Upper lobe of left lung (tissue), 6 donors: ENCODE data around the gene GRM3. TPM values are rescaled to one million over a fixed set of nuclear protein-coding genes. Genes with fewer than 3 reads are reported as not detected.

Experiments used
- ATAC-seq, 2 donors: fragments of 200-7000 bp; cut with Tn5 transposase; one replicate each; pipeline ENCODE4 v1.9.1; 2022; ENCODE audit warnings: mild to moderate bottlenecking in 2 of 2, moderate library complexity in 2 of 2; ENCODE audit not compliant: low FRiP score in 2 of 2
- DNase-seq, 2 donors: peaks; one replicate each; pipeline ENCODE4 v3.0.0-alpha.2; 2019 to 2020
- H3K27ac ChIP-seq, 4 donors: fragments of 200-600 bp; sonication (generic); one replicate each; pipeline ENCODE4 v1.5.1; 2016 to 2019
- H3K27me3 ChIP-seq, 4 donors: fragments of 200-600 bp; sonication (generic); one replicate each; pipeline ENCODE4 v1.5.1; 2017 to 2019
- H3K36me3 ChIP-seq, 4 donors: fragments of 200-600 bp; sonication (generic); one replicate each; pipeline ENCODE4 v1.5.1; 2016 to 2019
- H3K4me1 ChIP-seq, 4 donors: fragments of 200-600 bp; sonication (generic); one replicate each; pipeline ENCODE4 v1.5.1; 2018 to 2019
- H3K4me3 ChIP-seq, 4 donors: fragments of 200-600 bp; sonication (generic); one replicate each; pipeline ENCODE4 v1.5.1; 2017 to 2019; ENCODE audit warnings: mild to moderate bottlenecking in 2 of 4, moderate library complexity in 1 of 4
- H3K9me3 ChIP-seq, 4 donors: fragments of 200-600 bp; sonication (generic); one replicate each; pipeline ENCODE4 v1.5.1; 2018 to 2019
- CTCF ChIP-seq, 6 experiments: fragments of 450-650 bp in 4 of 6; fragments of 200-600 bp in 2 of 6; sonication (generic) in 2 of 6; IDR thresholded peaks; one replicate each; pipeline ENCODE4 v1.5.1; 2016 to 2019; ENCODE audit warnings: antibody characterized with exemption in 6 of 6
- EP300 ChIP-seq, 4 donors: sonication (generic); formaldehyde crosslinking; IDR thresholded peaks; one replicate each; pipeline ENCODE4 v1.5.1; 2017; ENCODE audit warnings: antibody characterized with exemption in 4 of 4, control low read depth in 2 of 4
- POLR2A ChIP-seq, 4 donors: fragments of 450-650 bp; IDR thresholded peaks; one replicate each; pipeline ENCODE4 v1.5.1; 2016 to 2017; ENCODE audit warnings: antibody characterized with exemption in 4 of 4, mild to moderate bottlenecking in 2 of 4
- POLR2AphosphoS5 ChIP-seq, 2 donors: sonication (generic); formaldehyde crosslinking; IDR thresholded peaks; one replicate each; pipeline ENCODE4 v1.5.1; 2017; ENCODE audit warnings: antibody characterized with exemption in 2 of 2
- WGBS, 2 donors: methylation state at CpG; one replicate each; pipeline ENCODE4 v1.1.5; 2017 to 2018; 5-methylcytosine and 5-hydroxymethylcytosine counted together
- total RNA-seq, 6 donors: library from RNA; depleted of rRNA in 4 of 6; stranded (reverse); fragments of >200 nt in 4 of 6; gene quantifications; one replicate each; pipeline versions ENCODE4 v1.1.0 to v1.2.1, GENCODE V29; 2016 to 2021
- donor health status: DM: no; HTN: no; CAD: no; lungs with moderate emphysema.
- donor health status: DM: no; HTN: yes; CAD: no; lungs with severe emphysema.

The GRM3 gene
- total RNA-seq, 6 donors from 2014 or later: not detected

- Histone ChIP-seq H3K36me3 (no peaks in the 10 kb centered on the region), H3K4me3 (no peak overlapping the region), H3K27me3 (no peaks in the 10 kb centered on the region), H3K4me1 (no peaks in the 10 kb centered on the region), H3K9me3 (no peaks in the 10 kb centered on the region), H3K27ac (no peak overlapping the region)
- DNase-seq (no peak), ATAC-seq (no peak)
- TF ChIP-seq POLR2AphosphoS5 (IDR thresholded peaks at IDR 0.05) (no peak), EP300 (IDR thresholded peaks at IDR 0.05) (no peak), CTCF (IDR thresholded peaks at IDR 0.05) (no peak), POLR2A (IDR thresholded peaks at IDR 0.05) (no peak)
- WGBS, 2 donors: 90 to 100% methylated on average over 4 of the region's 4 CpGs
Observed at GRCh38 chr7:86733783-86734182, 90.1 kb downstream of the GRM3 start.

GRCh38 chr7:86745013-86745745 lies 101.5 kb downstream of the GRM3 start:
- Histone ChIP-seq H3K27ac (no peak overlapping the region), H3K36me3 (no peaks in the 10 kb centered on the region), H3K27me3 (no peaks in the 10 kb centered on the region), H3K4me3 (no peak overlapping the region), H3K9me3 (no peaks in the 10 kb centered on the region), H3K4me1 (no peaks in the 10 kb centered on the region)
- DNase-seq: no peak
- TF ChIP-seq POLR2A (IDR thresholded peaks at IDR 0.05): no peak
- TF ChIP-seq EP300 (IDR thresholded peaks at IDR 0.05): no peak
- no peak for TF ChIP-seq POLR2AphosphoS5 (IDR thresholded peaks at IDR 0.05)
- TF ChIP-seq CTCF (IDR thresholded peaks at IDR 0.05): no peak
- WGBS, 2 donors: 69 to 83% methylated on average over 3 of the region's 3 CpGs
- ATAC-seq: no peak

- WGBS, 2 donors: 27% methylated on average over 3 of the region's 3 CpGs
- no peak for DNase-seq
Observed at GRCh38 chr7:86747698-86748097, 104.0 kb downstream of the GRM3 start.

GRCh38 chr7:86748201-86748600 lies 104.5 kb downstream of the GRM3 start:
- ATAC-seq: no peak
- H3K9me3 ChIP-seq: no peaks in the 10 kb centered on the region
- DNase-seq: no peak
- no peaks in the 10 kb centered on the region for H3K36me3 ChIP-seq
- WGBS, 2 donors: 56 to 60% methylated on average over 4 of the region's 4 CpGs
- H3K4me1 ChIP-seq: no peaks in the 10 kb centered on the region
- no peak overlapping the region for H3K27ac ChIP-seq
- H3K27me3 ChIP-seq: no peaks in the 10 kb centered on the region
- TF ChIP-seq CTCF (IDR thresholded peaks at IDR 0.05): no peak
- TF ChIP-seq POLR2AphosphoS5 (IDR thresholded peaks at IDR 0.05): no peak
- TF ChIP-seq POLR2A (IDR thresholded peaks at IDR 0.05): no peak
- no peak for TF ChIP-seq EP300 (IDR thresholded peaks at IDR 0.05)
- H3K4me3 ChIP-seq: no peak overlapping the region

More at GRCh38 chr7:86747698-86748097, 104.0 kb downstream of the GRM3 start:
- no peaks in the 10 kb centered on the region for H3K9me3 ChIP-seq
- no peaks in the 10 kb centered on the region for H3K27me3 ChIP-seq
- no peak overlapping the region for H3K4me3 ChIP-seq
- H3K4me1 ChIP-seq: no peaks in the 10 kb centered on the region
- H3K27ac ChIP-seq: no peak overlapping the region
- no peaks in the 10 kb centered on the region for H3K36me3 ChIP-seq
- ATAC-seq: no peak
- TF ChIP-seq EP300 (IDR thresholded peaks at IDR 0.05) (no peak), POLR2A (IDR thresholded peaks at IDR 0.05) (no peak), POLR2AphosphoS5 (IDR thresholded peaks at IDR 0.05) (no peak), CTCF (IDR thresholded peaks at IDR 0.05) (no peak)
